ENCODE measurements around the gene IPPK.
"Not testable (repeated sequence)": the region's sequence is repeated elsewhere in the genome, so short reads cannot be mapped to it uniquely, and the experiment has no call there.

Gene IPPK

GRCh38 chr9:92613268-92614122 lies 56.4 kb downstream of the IPPK start:
- DNase-seq: no peak

GRCh38 chr9:92612816-92613215 lies 57.1 kb downstream of the IPPK start:
- DNase-seq: no peak

- DNase-seq: no peak
These were observed 57.6 kb downstream of the IPPK start for GRCh38 chr9:92612292-92612691.

GRCh38 chr9:92611621-92612285 lies 58.2 kb downstream of the IPPK start:
- no peak for DNase-seq

GRCh38 chr9:92610470-92611420 lies 59.2 kb downstream of the IPPK start:
- no peak for DNase-seq

- no peak for DNase-seq
These were observed 61.0 kb downstream of the IPPK start for GRCh38 chr9:92608909-92609445.

GRCh38 chr9:92608241-92608908 lies 61.6 kb downstream of the IPPK start:
- DNase-seq: no peak

GRCh38 chr9:92607773-92608172 lies 62.2 kb downstream of the IPPK start:
- DNase-seq: no peak

- DNase-seq: no peak
These were observed 62.8 kb downstream of the IPPK start for GRCh38 chr9:92607088-92607487.

GRCh38 chr9:92605224-92605623 lies 64.7 kb downstream of the IPPK start:
- no peak for DNase-seq

GRCh38 chr9:92603990-92604389 lies 65.9 kb downstream of the IPPK start:
- DNase-seq: no peak

GRCh38 chr9:92603100-92603499 lies 66.8 kb downstream of the IPPK start:
- DNase-seq: no peak

- DNase-seq: no peak
These were observed 67.5 kb downstream of the IPPK start for GRCh38 chr9:92602413-92602812.

GRCh38 chr9:92601451-92601850 lies 68.5 kb downstream of the IPPK start:
- no peak for DNase-seq

- no peak for DNase-seq
These were observed 69.3 kb downstream of the IPPK start for GRCh38 chr9:92600462-92601261.

- no peak for DNase-seq
These were observed 69.9 kb downstream of the IPPK start for GRCh38 chr9:92599938-92600461.

- no peak for DNase-seq
These were observed 71.5 kb downstream of the IPPK start for GRCh38 chr9:92598382-92598781.

GRCh38 chr9:92595930-92596329 lies 74.0 kb downstream of the IPPK start:
- DNase-seq: no peak

- not testable (repeated sequence) for DNase-seq
These were observed 74.9 kb downstream of the IPPK start for GRCh38 chr9:92595075-92595474.

- no peak for DNase-seq
These were observed 76.7 kb downstream of the IPPK start for GRCh38 chr9:92592946-92593861.
